Skeletal muscle satellite cell (primary cell): ENCODE data around the gene CAMTA1.

Source experiments
- H3K27me3 ChIP-seq: 2 replicates; pipeline ENCODE4 v1.7.0; 2013; ENCODE audit warnings: low read length; ENCODE audit not compliant: control insufficient read depth, insufficient read depth
- H3K36me3 ChIP-seq: 2 replicates; pipeline ENCODE4 v1.7.0; 2013; ENCODE audit warnings: mild to moderate bottlenecking, control low read depth, low read length; ENCODE audit not compliant: insufficient read depth
- H3K4me1 ChIP-seq: 2 replicates; pipeline ENCODE4 v1.7.0; 2013; ENCODE audit warnings: low read length; ENCODE audit not compliant: control insufficient read depth, insufficient read depth
- H3K4me2 ChIP-seq: 2 replicates; pipeline ENCODE4 v1.7.0; 2013; ENCODE audit warnings: mild to moderate bottlenecking, low read length
- H3K4me3 ChIP-seq: 2 replicates; pipeline ENCODE4 v1.7.0; 2013; ENCODE audit warnings: low read length
- H3K9ac ChIP-seq: 2 replicates; pipeline ENCODE4 v1.7.0; 2013; ENCODE audit warnings: mild to moderate bottlenecking, low read depth, low read length, moderate library complexity
- H3K9me3 ChIP-seq: replicated peaks from 2 replicates; pipeline ENCODE4 v1.7.0; 2013; ENCODE audit warnings: mild to moderate bottlenecking, control low read depth, low read length

The CAMTA1 gene

GRCh38 chr1:7564137-7564536 is 778.9 kb downstream of the CAMTA1 start:
- Histone ChIP-seq H3K4me1 (no peaks in the 10 kb centered on the region), H3K36me3 (no peaks in the 10 kb centered on the region), H3K27me3 (no peaks in the 10 kb centered on the region), H3K4me3 (no peak overlapping the region), H3K9me3 (no peaks in the 10 kb centered on the region), H3K9ac (no peak overlapping the region), H3K4me2 (no peak overlapping the region)

DNA sequence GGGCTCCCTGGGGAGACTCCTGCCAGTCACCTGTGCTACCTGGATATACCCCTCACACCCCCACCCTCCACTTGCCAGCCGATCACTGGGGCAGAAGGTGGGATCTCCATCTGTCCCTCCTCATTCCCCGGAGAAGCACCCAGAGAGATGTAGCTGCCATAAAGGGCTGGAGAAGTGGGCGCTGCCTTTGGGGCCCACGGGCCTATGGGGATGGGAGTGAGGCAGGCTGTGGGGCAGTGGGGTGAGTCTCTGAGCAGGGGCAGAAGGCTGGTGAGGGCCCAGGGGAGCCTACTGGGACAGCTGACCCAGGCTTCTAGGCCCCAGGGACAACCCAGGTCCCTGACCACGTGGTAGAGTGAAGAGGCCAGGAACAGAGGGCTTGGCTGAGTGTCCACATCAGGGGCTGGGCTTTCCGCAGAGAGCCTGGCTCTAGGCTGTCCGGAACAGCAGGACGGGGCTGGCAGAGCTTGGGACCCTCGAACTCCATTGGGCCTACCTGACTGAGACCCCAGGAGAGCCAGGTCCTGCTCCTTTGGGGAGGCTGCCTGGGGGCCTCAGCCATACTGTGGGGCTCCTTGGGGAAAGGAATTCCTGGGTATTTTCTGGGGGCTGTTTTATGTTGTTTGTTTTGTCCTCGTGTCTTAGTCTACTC is 780.0 kb downstream of the CAMTA1 start:
- H3K27me3 ChIP-seq, result no peaks in the 10 kb centered on the region
- no peaks in the 10 kb centered on the region for H3K4me1 ChIP-seq
- no peak overlapping the region for H3K9ac ChIP-seq
- no peak overlapping the region for H3K4me2 ChIP-seq
- H3K9me3 ChIP-seq, result no peaks in the 10 kb centered on the region
- H3K36me3 ChIP-seq, result no peaks in the 10 kb centered on the region
- H3K4me3 ChIP-seq, result no peak overlapping the region

DNA sequence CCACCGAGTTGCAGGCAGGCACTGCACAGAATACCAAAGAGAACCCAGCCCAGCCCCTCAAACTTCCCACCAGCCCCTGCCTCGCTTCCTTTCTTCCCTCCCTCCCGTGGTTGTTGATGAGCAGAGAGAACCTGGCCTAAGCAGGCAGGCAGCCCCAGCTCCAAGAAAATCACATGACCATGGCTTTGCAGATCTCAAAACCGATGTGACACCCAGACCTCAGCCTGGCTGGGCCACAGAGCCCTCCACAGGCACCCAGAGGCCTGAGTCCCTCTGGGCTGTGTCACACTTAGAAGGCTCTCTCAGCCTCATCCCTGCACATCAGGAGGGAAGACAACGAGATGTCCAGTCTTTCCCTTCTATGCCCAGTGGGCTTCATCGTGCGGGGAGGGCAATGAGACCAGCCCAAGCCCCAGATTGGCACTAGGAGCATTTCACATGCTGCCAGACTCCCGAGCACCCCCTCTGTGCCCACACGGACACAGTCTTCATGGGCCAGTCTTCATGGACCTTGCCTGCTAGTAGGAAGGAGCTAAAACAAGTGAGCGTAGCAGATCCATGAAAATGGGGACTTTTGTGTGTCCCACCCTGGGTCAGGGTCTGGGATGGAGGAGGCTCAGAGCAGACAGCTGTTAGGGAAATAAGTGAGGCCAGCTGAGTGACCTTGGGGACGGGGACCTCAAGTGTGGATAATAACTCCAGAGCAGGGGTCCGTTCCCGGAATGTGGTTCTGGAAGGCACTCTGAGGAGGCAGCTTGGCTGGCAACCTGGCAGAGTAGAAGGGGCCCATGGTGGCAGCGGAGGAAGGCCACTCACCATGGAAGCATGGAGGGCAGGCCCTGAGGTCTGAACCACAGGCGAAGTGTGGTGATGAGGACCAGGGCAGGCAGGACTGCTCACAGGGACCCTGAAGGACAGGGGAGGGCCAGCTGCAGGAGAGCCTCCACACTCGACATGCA is 781.4 kb downstream of the CAMTA1 start:
- no peak overlapping the region for H3K9ac ChIP-seq
- no peaks in the 10 kb centered on the region for H3K27me3 ChIP-seq
- H3K4me1 ChIP-seq, result no peaks in the 10 kb centered on the region
- H3K36me3 ChIP-seq, result no peaks in the 10 kb centered on the region
- no peak overlapping the region for H3K4me3 ChIP-seq
- H3K4me2 ChIP-seq, result no peak overlapping the region
- H3K9me3 ChIP-seq, result no peaks in the 10 kb centered on the region

GRCh38 chr1:7567376-7567775 is 782.1 kb downstream of the CAMTA1 start:
- Histone ChIP-seq H3K9me3 (no peaks in the 10 kb centered on the region), H3K4me3 (no peak overlapping the region), H3K4me1 (no peaks in the 10 kb centered on the region), H3K27me3 (no peaks in the 10 kb centered on the region), H3K4me2 (no peak overlapping the region), H3K36me3 (no peaks in the 10 kb centered on the region), H3K9ac (no peak overlapping the region)

- Histone ChIP-seq H3K4me1 (no peaks in the 10 kb centered on the region), H3K27me3 (no peaks in the 10 kb centered on the region), H3K9ac (no peak overlapping the region), H3K4me2 (no peak overlapping the region), H3K36me3 (no peaks in the 10 kb centered on the region), H3K9me3 (no peaks in the 10 kb centered on the region), H3K4me3 (no peak overlapping the region)
Observed at GRCh38 chr1:7568053-7568452, 782.8 kb downstream of the CAMTA1 start.

DNA sequence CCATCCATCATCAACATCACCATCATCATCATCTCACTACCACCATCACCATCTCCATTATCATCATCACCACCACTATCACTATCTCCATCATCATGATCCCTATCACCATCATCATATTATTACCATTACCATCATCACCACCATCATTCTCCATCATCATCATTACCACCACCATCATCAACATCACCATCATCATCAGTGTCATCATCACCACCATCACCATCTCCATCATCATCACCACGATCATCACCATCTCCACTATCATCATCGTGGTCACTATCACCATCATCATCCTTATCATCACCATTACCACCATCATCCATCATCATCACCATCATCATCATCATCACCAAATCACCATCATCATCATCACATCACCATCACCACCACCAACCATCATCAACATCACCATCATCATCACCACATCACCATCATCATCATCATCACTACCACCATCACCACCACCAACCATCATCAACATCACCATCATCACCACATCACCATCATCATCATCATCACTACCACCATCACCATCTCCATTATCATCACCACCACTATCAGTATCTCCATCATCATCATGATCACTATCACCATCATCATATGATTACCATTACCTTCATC is 783.8 kb downstream of the CAMTA1 start:
- Histone ChIP-seq H3K9ac (no peak overlapping the region), H3K4me1 (no peaks in the 10 kb centered on the region), H3K4me3 (no peak overlapping the region), H3K9me3 (no peaks in the 10 kb centered on the region), H3K36me3 (no peaks in the 10 kb centered on the region), H3K4me2 (no peak overlapping the region), H3K27me3 (no peaks in the 10 kb centered on the region)

DNA sequence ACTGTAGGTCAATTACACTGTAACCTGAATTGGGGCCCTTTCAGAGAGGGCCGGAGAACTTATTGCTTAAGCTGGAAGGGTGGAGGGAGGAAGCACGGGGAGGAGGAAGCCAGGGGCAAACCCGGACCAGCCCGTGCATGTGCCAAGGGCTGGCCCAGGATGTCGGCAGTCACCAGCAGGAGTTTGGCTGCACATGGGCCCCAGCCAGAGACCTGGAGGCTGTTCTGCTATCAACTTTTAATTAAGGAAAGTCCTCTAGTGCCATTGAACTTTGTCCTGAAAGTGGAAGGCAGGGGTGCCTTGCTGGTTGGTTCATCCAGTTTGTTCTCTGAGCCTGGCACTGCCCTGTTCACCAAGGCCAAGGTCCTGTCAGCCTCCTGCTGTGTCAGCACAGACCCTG is 785.1 kb downstream of the CAMTA1 start:
- Histone ChIP-seq H3K36me3 (no peaks in the 10 kb centered on the region), H3K4me1 (no peaks in the 10 kb centered on the region), H3K27me3 (no peaks in the 10 kb centered on the region), H3K9me3 (no peaks in the 10 kb centered on the region), H3K4me3 (no peak overlapping the region), H3K9ac (no peak overlapping the region), H3K4me2 (no peak overlapping the region)

GRCh38 chr1:7572654-7573152 is 787.4 kb downstream of the CAMTA1 start:
- Histone ChIP-seq H3K9ac (no peak overlapping the region), H3K4me2 (no peak overlapping the region), H3K4me1 (no peaks in the 10 kb centered on the region), H3K9me3 (no peaks in the 10 kb centered on the region), H3K36me3 (no peaks in the 10 kb centered on the region), H3K4me3 (no peak overlapping the region), H3K27me3 (no peaks in the 10 kb centered on the region)

DNA sequence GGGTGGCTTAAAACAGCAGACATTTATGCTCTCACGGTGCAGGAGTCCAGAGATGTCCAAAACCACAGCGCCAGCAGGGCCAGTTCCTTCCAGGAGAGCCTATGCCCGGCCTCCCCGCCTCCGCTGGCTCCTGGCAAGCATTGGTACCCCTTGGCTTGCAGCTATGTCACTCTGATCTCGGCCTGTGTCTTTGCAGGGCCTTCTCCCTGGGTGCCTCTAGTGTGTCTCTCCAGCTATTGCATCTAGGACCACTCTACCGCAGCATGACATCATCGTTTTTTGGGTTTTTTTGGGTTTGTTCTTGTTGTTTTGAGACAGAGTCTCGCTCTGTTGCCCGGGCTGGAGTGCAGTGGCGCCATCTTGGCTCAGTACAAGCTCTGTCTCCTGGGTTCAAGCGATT is 788.2 kb downstream of the CAMTA1 start:
- Histone ChIP-seq H3K9ac (no peak overlapping the region), H3K4me3 (no peak overlapping the region), H3K4me1 (no peaks in the 10 kb centered on the region), H3K4me2 (no peak overlapping the region), H3K9me3 (no peaks in the 10 kb centered on the region), H3K36me3 (no peaks in the 10 kb centered on the region), H3K27me3 (no peaks in the 10 kb centered on the region)

GRCh38 chr1:7574121-7575040 is 789.1 kb downstream of the CAMTA1 start:
- H3K4me2 ChIP-seq, result no peak overlapping the region
- no peaks in the 10 kb centered on the region for H3K9me3 ChIP-seq
- H3K9ac ChIP-seq, result no peak overlapping the region
- H3K4me1 ChIP-seq, result no peaks in the 10 kb centered on the region
- H3K27me3 ChIP-seq, result no peaks in the 10 kb centered on the region
- H3K36me3 ChIP-seq, result no peaks in the 10 kb centered on the region
- no peak overlapping the region for H3K4me3 ChIP-seq

DNA sequence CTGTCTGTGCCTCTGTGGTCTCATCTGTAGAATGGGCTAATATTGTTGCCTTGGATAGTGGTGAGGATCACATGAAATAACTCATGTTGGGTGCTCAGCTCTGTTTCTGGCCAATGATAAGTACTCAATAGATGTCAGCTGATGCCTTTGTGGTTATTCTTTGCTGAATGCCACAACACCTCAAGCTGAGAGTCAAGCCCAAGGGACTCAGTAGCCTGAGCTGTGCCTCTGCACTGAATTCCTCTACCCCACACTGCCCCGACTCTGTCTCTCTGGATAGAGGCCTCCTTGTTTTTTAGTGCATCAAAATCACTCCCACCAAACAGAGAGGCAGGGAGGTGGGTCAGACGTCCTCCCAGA is 789.8 kb downstream of the CAMTA1 start:
- Histone ChIP-seq H3K36me3 (no peaks in the 10 kb centered on the region), H3K27me3 (no peaks in the 10 kb centered on the region), H3K4me3 (no peak overlapping the region), H3K4me1 (no peaks in the 10 kb centered on the region), H3K9me3 (no peaks in the 10 kb centered on the region), H3K4me2 (no peak overlapping the region), H3K9ac (no peak overlapping the region)
